SH-SY5Y (cell line): ENCODE measurements around the gene CAMTA1.

Experiments
- GATA2 ChIP-seq: IDR thresholded peaks from 2 replicates; pipeline ENCODE4 v1.6.1; 2011; ENCODE audit warnings: mild to moderate bottlenecking, low read depth, low read length
- GATA3 ChIP-seq: IDR thresholded peaks from 2 replicates; pipeline ENCODE4 v1.6.1; 2011; ENCODE audit warnings: low read depth, mild to moderate bottlenecking, low read length, moderate library complexity

- no peak for TF ChIP-seq GATA2
- TF ChIP-seq GATA3, result no peak
These were observed 506.0 kb downstream of the CAMTA1 start for GRCh38 chr1:7290971-7291970.
